Activated CD4-positive, alpha-beta memory T cell treated with anti-CD3 and anti-CD28 coated beads for 36 hours (primary cell): Measurements from ENCODE around the gene TPSB2. TPM values are rescaled to one million over a fixed set of nuclear protein-coding genes. Genes with fewer than 3 reads are reported as not detected.
"Not testable (repeated sequence)": the region's sequence is repeated elsewhere in the genome, so short reads cannot be mapped to it uniquely, and the experiment has no call there.

Experiments
- CTCF ChIA-PET: fragments of 350-600 bp; sonication (Branson Sonifier 250); formaldehyde crosslinking; loops from one replicate; lab custom pipeline; 2021; ENCODE audit warnings: antibody characterized with exemption, inconsistent platforms; lab: Charles Lee
- POLR2A ChIA-PET: fragments of 350-600 bp; sonication (Branson Sonifier 250); formaldehyde crosslinking; loops from one replicate; lab custom pipeline; 2021; ENCODE audit warnings: antibody characterized with exemption; lab: Charles Lee
- DNase-seq: peaks from one replicate; pipeline ENCODE4 v3.0.0-alpha.2; 2020
- H3K27ac Mint-ChIP-seq: one replicate; pipeline ENCODE4 v1.8.0; 2021; ENCODE audit warnings: mixed read lengths
- H3K27me3 Mint-ChIP-seq: one replicate; pipeline ENCODE4 v1.8.0; 2021; ENCODE audit warnings: mixed read lengths
- H3K36me3 Mint-ChIP-seq: one replicate; pipeline ENCODE4 v1.8.0; 2021; ENCODE audit warnings: mixed read lengths
- H3K4me1 Mint-ChIP-seq: one replicate; pipeline ENCODE4 v1.8.0; 2021; ENCODE audit warnings: low read depth, mixed read lengths
- H3K4me3 Mint-ChIP-seq: one replicate; pipeline ENCODE4 v1.8.0; 2021; ENCODE audit warnings: mild to moderate bottlenecking, mixed read lengths
- H3K9me3 Mint-ChIP-seq: one replicate; pipeline ENCODE4 v1.8.0; 2021; ENCODE audit warnings: mixed read lengths
- intact Hi-C: fragments of 100-400 bp; cut with micrococcal nuclease; formaldehyde crosslinking; loops from one replicate; pipeline ENCODE4 v1.15.1; 2023
- total RNA-seq, 2 experiments: library from RNA; stranded (reverse); gene quantifications; one replicate each; pipeline ENCODE4 v1.2.3, GENCODE V29; 2021

The TPSB2 gene
- total RNA-seq, 2 experiments from 2014 or later = not detected

DNA sequence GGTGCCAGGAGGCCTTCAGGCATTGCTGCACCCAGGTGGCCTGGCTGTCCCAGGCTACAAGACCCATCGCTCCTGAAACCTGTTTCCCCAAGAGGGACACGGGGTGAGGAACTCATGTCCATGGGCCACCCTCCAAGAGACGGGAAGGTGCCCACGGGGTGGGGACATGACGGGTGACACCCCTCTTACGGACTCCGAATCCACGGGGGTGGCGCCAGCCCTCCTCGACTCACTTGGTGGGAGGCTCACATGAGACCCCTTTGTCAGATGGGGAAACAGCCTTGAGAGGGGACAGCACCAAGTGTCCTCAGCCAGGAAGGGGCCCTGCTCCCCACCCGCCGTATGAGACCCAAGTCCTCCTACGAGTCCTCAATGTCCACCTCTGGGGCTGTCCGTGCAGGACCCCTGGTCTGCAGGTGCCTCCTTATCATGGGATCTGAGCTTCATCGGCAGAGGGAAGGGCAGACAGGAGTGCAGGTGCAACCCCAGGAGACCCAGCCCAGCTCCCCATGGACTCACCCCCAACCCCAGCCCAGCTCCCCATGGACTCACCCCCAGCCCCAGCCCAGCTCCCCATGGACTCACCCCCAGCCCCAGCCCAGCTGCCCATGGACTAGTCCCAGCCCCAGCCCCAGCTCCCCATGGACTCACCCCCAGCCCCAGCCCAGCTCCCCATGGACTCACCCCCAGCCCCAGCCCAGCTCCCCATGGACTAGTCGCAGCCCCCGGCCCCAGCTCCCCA, 658 bp upstream of the TPSB2 start:
- H3K9me3 Mint-ChIP-seq, intact Hi-C loops, H3K27ac Mint-ChIP-seq, H3K36me3 Mint-ChIP-seq, H3K4me1 Mint-ChIP-seq, H3K4me3 Mint-ChIP-seq, POLR2A ChIA-PET, CTCF ChIA-PET, H3K27me3 Mint-ChIP-seq, DNase-seq: not testable (repeated sequence)

DNA sequence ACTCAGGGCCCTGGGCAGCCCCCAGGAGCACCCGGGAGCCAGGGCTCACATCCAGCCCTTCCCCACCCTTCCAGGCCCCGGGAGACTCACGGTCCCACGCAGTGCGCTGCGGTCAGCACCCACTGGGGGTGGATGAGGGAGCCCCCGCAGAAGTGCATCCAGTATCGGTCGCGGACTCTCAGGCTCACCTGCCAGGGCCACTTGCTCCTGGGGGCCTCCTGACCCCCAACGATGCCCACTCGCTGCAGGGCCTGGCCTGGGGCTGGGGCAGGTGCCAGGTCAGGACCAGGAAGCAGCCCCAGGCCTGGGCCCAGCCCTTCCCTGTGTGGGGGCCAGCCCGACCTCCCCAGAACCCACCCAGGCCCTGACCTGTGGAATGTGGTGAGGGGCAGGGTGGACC, 508 bp downstream of the TPSB2 start:
- DNase-seq, H3K36me3 Mint-ChIP-seq, H3K4me3 Mint-ChIP-seq, H3K27ac Mint-ChIP-seq, H3K4me1 Mint-ChIP-seq, H3K27me3 Mint-ChIP-seq, H3K9me3 Mint-ChIP-seq, POLR2A ChIA-PET, intact Hi-C loops, CTCF ChIA-PET: not testable (repeated sequence)

DNA sequence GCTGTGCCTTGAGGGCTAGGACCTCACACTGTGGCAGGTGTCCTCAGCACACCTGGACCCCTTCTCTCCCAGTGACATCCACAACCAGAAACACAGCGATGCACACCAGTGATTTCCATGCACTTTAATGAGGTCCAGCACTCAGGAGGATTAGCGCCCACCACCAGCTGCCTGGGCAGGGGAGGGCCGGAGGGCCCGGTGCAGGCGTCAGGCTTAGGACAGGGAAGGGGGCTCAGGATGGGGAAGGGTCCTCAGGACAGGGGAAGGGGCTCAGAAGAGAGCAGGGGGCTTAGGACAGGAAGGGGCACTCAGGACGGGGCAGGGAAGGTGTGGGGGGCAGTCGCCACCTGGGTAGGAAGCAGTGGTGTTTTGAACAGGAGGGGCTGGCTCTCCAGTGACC, 1.8 kb downstream of the TPSB2 start:
- H3K27ac Mint-ChIP-seq, H3K4me3 Mint-ChIP-seq, H3K27me3 Mint-ChIP-seq, H3K4me1 Mint-ChIP-seq, DNase-seq, CTCF ChIA-PET, intact Hi-C loops, H3K36me3 Mint-ChIP-seq, POLR2A ChIA-PET, H3K9me3 Mint-ChIP-seq: not testable (repeated sequence)

DNA sequence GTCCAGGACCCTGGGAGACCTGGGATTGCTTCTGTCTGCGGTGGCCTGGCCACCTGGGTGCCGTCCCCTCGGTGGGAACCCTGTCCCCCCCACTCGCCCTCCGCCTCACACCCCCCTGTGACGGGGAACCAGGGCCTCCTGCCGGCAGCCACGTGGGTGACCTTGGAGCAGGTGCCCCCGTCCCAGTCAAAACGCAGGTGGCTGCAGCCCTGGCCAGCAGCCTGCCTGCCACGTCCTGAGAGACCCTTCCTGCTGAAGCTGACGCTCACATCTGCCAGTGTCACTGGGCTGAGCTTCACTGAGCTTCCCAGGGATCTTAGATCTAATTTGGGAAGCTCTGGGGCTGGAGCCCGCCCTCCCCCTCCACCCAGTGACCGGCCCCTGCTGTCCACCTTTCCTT, 3.3 kb downstream of the TPSB2 start:
- H3K36me3 Mint-ChIP-seq, H3K9me3 Mint-ChIP-seq, CTCF ChIA-PET, POLR2A ChIA-PET, H3K27ac Mint-ChIP-seq, DNase-seq, intact Hi-C loops, H3K27me3 Mint-ChIP-seq, H3K4me3 Mint-ChIP-seq, H3K4me1 Mint-ChIP-seq: not testable (repeated sequence)

DNA sequence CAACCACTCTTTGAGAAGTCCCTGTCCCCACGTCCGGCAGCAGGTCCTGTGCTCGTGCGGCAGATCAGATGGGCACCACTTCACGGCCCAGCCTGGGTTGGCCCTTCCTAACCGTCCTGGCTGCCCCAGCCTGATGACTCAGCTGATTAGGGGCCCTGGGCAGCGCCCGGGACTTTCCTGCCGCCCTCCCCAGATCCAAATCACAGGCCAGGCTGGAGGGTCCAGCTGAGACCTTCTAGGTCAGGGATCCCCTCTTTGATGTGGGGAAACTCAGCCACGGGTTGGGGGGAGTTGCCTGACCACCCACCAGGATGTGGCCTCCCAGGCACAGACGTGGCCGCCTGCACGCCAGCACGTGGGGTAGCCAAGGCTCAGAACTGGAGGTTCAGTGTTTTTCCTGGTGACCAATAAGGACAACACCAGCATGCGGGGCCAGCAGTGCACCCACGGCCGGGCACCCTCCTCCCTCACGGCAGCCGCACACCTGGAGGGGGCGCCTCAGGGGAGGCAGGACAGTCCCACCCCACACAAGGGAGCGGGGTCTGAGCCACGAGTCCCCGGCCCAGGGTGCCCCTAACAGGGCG, 4.2 kb downstream of the TPSB2 start:
- H3K36me3 Mint-ChIP-seq, POLR2A ChIA-PET, intact Hi-C loops: not testable (repeated sequence)

DNA sequence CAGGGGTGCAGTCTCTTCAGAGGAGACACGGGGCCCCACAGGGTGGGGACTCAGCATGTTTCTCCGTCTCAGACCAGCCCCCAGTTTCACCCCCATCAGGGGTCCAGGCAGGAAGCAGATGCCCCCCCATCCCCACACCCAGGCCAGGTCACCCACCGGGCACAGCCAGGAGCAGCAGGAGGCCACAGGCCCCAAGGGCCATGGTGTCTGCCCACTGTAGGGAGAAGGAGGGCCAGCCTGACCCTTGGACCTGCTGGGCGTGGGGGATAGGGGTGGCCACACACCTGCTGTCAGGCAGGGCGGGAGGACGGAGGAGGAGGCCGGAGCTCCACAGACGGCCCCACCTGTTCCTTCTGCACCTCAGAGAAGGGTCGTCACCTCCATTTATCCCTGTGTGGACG, 4.9 kb downstream of the TPSB2 start, which contains the start of gene TPSG1:
TSS of gene TPSG1 (minus strand) at position 218 of the 401 bp plus-strand sequence. CDS start at position 202, 16 bp downstream.
- CTCF ChIA-PET = no interaction called here
- H3K27ac Mint-ChIP-seq = no peak within 1 kb of the TSS
- POLR2A ChIA-PET = no interaction called here

More for the DNA sequence above, 4.2 kb downstream of the TPSB2 start:
- H3K4me1 Mint-ChIP-seq, H3K4me3 Mint-ChIP-seq, DNase-seq, H3K9me3 Mint-ChIP-seq, H3K27me3 Mint-ChIP-seq, CTCF ChIA-PET, H3K27ac Mint-ChIP-seq: not testable (repeated sequence)

DNA sequence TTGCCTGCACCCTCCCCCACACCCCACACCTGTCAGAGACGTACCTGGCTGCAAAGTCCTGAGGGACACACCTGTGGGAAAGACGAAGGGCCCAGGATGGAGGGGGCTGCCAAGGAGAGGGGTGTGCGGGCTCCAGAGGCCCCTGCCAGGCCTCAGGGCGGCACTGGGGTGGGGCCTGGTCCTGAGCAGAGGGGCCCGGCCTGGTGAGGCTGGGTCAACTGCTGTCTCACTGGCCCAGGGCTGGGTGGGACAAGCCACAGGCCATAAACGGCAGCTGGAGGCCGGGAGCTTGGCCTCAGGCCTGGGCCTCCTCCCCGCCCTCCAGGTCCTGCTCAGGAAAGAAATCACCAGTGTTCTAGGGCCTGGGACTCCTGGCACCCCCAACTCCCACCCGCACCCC, 5.4 kb downstream of the TPSB2 start:
- no peak overlapping the region for H3K27ac Mint-ChIP-seq
- no peak for DNase-seq
- intact Hi-C loops = no loop called here
- no peak overlapping the region for H3K4me3 Mint-ChIP-seq
- no peaks in the 10 kb centered on the region for H3K27me3 Mint-ChIP-seq
- CTCF ChIA-PET = no interaction called here
- H3K36me3 Mint-ChIP-seq = no peaks in the 10 kb centered on the region
- no peaks in the 10 kb centered on the region for H3K4me1 Mint-ChIP-seq
- no peaks in the 10 kb centered on the region for H3K9me3 Mint-ChIP-seq
- POLR2A ChIA-PET = no interaction called here

More for the DNA sequence above, 4.9 kb downstream of the TPSB2 start, which contains the start of gene TPSG1:
- H3K36me3 Mint-ChIP-seq = no peaks in the 10 kb centered on the region
- no peak within 1 kb of the TSS for H3K4me3 Mint-ChIP-seq
- DNase-seq = no peak
- intact Hi-C loops = no loop called here
- H3K9me3 Mint-ChIP-seq = no peaks in the 10 kb centered on the region
- no peaks in the 10 kb centered on the region for H3K4me1 Mint-ChIP-seq
- H3K27me3 Mint-ChIP-seq = no peaks in the 10 kb centered on the region

DNA sequence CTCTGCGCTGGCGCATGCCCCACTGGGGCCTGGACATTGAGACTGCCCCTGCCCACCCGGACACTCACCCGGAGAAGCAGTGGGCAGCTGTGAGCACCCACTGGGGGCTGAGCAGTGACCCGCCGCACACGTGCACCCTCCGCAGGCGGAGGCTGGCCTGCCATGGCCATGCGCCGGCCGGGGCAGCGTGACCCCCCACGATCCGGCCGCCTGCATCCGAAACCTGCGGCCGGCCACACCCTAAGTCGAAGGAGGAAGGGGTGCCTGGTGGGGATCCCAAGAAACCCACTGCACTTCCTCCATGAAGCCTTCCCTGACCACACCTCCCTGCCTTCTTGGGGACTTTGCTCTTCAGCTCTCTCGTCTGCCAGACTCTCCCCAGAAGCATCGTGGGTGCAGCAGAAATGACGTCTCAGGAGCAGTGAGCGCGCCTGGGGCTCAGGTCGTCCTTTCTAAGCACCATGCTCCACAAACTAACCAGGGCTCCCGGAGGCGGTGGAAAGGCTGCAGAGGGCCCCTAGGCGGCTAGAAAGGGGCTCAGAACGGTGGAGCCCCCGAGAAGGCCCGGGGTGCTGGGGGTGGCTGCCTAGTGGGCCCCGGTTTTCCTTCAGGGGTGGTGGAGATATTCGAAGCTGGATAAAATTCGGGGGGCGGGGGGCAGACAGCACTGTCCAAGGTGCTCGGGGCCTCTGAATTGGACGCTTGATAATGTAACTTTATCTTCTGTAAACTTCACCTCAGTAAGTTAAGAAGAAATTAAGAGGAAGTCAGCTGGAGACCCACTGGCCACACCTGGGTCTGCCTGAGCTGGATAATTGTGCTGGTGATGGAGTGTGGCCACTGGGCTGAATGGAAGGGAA, 6.4 kb downstream of the TPSB2 start:
- intact Hi-C loops = no loop called here

DNA sequence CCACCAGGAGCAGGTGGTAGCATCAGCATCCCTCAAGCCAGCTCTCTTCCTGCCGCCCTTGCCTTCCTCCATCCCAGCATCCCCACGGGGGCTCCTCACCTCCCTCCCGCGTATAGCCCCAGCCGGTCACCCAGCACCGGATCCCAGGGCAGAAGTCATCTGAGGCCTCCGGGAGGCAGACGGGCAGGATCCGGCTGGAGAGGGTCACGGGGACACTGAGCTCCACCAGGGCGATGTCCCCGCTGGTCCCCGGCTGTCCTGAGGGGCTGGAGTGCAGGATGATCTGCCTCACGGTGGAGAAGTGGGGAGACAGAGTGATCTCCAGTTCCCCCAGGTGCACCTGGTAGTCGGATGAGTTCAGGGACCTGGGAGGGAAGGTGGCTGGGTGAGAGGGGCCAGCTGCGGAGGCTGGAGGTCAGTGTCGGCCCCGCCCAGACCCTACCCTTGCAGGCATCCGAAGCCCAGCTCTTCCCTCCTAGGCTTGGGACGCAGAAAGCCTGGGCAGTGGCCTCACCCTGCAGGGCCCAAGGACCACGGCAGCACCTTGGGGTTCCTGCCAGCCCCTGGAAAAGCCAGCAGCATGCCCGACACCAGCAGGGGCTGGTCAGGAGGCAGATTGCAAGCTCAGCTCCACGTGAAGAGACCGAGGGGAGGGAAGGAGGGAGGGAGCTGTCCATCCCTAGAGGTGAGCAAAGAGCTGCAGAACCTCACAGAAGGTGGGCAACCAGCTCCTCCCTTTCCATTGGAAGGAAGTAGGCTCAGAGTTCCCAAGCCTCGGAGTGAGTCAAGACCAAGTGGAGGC, 7.2 kb downstream of the TPSB2 start:
- H3K27ac Mint-ChIP-seq = no peak overlapping the region
- no peaks in the 10 kb centered on the region for H3K9me3 Mint-ChIP-seq
- H3K27me3 Mint-ChIP-seq = no peaks in the 10 kb centered on the region
- H3K4me1 Mint-ChIP-seq = no peaks in the 10 kb centered on the region
- intact Hi-C loops = no loop called here
- no peak for DNase-seq
- no peak overlapping the region for H3K4me3 Mint-ChIP-seq
- no peaks in the 10 kb centered on the region for H3K36me3 Mint-ChIP-seq
- POLR2A ChIA-PET = no interaction called here
- CTCF ChIA-PET = no interaction called here

More for the DNA sequence above, 6.4 kb downstream of the TPSB2 start:
- ChIA-PET POLR2A (no interaction called here), CTCF (no interaction called here)
- Mint-ChIP-seq H3K27me3 (no peaks in the 10 kb centered on the region), H3K36me3 (no peaks in the 10 kb centered on the region), H3K4me3 (no peak overlapping the region), H3K9me3 (no peaks in the 10 kb centered on the region), H3K27ac (no peak overlapping the region), H3K4me1 (no peaks in the 10 kb centered on the region)
- DNase-seq = no peak

DNA sequence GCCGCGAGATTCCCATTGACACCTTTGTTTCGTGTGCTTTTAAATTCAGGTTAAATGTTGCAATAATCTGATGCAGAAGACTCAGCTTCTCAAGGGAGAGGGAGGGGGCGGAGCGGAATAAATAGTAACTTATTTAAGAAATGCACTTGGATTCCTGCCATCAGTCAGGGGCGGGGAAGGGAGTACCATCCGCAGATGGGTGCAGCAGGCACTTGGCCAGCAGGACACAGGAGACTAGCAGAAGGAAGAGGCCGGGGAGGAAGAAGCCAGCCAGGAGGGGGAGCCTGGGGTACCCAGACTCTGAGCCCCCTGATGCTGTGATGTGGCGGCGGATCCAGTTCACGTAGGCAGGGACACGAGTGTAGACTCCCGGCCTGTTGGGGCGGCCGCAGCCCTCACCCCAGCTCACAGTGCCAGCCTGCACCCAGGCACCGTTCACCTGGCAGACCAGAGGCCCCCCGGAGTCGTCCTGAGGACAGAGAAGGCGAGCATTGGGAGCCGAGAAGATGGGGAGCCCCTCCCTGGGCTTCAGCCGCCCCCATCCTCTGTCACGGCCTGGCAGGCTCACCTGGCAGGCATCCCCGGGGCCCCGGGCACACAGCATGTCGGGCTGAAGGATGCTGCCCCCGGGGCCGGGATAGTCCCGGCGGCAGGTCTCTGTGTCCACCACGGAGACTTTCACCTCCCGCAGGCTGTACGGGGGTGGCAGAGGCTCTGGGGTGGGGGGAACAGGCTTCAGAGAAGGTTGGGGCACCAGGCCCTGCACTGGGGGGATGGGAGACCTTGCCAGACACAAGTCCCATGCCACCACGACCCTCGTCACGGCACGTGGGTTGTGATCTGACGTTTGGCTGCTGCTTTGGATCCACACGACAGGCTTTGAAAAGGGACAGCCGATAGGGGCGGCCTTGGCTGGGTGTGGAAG, 8.1 kb downstream of the TPSB2 start:
- intact Hi-C loops = no loop called here
- Mint-ChIP-seq H3K27ac (no peak overlapping the region), H3K36me3 (no peaks in the 10 kb centered on the region), H3K27me3 (no peaks in the 10 kb centered on the region), H3K4me3 (no peak overlapping the region), H3K4me1 (no peaks in the 10 kb centered on the region), H3K9me3 (no peaks in the 10 kb centered on the region)
- no peak for DNase-seq
- ChIA-PET POLR2A (no interaction called here), CTCF (interaction anchor here (0.6 kb wide), 1 partner anchor 484 kb away, joined by 3 read pairs; no protein-coding TSS in a partner anchor)
